ENCODE measurements around the gene SRSF1.
"Not testable (repeated sequence)": the region's sequence is repeated elsewhere in the genome, so short reads cannot be mapped to it uniquely, and the experiment has no call there.

Gene SRSF1

GRCh38 chr17:57963149-57963511 is 43.9 kb downstream of the SRSF1 start:
- no peak for DNase-seq

GRCh38 chr17:57962279-57963148 is 44.5 kb downstream of the SRSF1 start:
- DNase-seq: no peak

- DNase-seq: no peak
Observed at GRCh38 chr17:57959929-57960328, 47.1 kb downstream of the SRSF1 start.

- DNase-seq: not testable (repeated sequence)
Observed at GRCh38 chr17:57958391-57958790, 48.7 kb downstream of the SRSF1 start.

- DNase-seq: no peak
Observed at GRCh38 chr17:57957886-57958285, 49.2 kb downstream of the SRSF1 start.

GRCh38 chr17:57957120-57957850 is 49.8 kb downstream of the SRSF1 start:
- no peak for DNase-seq

- no peak for DNase-seq
Observed at GRCh38 chr17:57956291-57957119, 50.5 kb downstream of the SRSF1 start.

- DNase-seq: peak; percentile 27 to 34 (median 30)
Observed at GRCh38 chr17:57955183-57955931, 51.7 kb downstream of the SRSF1 start, which contains the start of gene CUEDC1. Gene CUEDC1, minus strand, starts transcription at chr17:57955412. Its CDS starts 69,848 bp downstream, at chr17:57885564.

- no peak for DNase-seq
Observed at GRCh38 chr17:57954397-57955182, 52.5 kb downstream of the SRSF1 start.

- DNase-seq: no peak
Observed at GRCh38 chr17:57953705-57954396, 53.2 kb downstream of the SRSF1 start.
